DMS53 treated with DMSO at 0.1 percent for 48 hours (cell line): ENCODE results near the gene SLC39A6.
"Not testable (repeated sequence)": the region's sequence is repeated elsewhere in the genome, so short reads cannot be mapped to it uniquely, and the experiment has no call there.

Experiments used
- DNase-seq: peaks from one replicate; lab custom pipeline; 2025; ENCODE audit not compliant: unreplicated experiment; lab: John Stamatoyannopoulos, UW

Gene SLC39A6

GRCh38 chr18:36141576-36141975 is 12.4 kb upstream of the SLC39A6 start:
- DNase-seq: no peak

DNA sequence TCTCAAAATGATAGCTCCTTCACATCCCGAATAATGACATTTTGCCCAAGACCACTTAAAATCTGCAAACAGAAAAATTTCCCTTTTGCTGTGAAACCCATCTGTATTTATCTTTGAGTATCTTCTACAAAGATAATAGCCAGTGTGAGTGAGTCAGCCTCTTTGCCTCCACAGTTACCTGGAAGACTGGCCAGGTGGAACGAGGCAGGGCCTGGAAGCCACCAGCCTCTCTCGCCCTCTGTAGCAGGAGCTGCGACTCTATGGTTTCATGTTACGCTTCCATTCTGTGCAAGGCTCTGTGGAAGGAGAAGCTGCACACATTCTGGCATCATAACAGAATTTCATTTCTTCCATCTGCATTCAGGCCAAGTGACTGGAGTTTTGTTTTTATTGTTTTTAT is 10.1 kb upstream of the SLC39A6 start:
- DNase-seq: peak; percentile 78

DNA sequence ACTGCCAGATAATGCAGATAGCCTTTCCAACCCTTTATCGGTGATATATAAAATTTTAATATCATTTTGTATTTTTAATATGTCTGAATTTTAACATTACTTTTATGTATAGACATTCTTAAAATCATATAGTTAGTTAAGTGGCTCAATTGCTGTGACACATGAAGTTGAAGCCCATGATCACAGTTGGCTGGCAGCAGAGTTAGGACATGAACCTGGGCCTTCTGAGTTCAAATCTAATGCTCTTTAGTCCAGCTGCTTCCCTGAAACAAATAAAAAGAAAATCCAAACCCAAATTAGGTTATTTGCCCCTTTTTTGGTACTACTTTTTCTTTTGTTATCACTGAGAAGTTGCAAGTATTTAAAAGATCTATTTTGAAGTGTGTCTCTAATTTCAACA is 6.1 kb upstream of the SLC39A6 start:
- DNase-seq: no peak

DNA sequence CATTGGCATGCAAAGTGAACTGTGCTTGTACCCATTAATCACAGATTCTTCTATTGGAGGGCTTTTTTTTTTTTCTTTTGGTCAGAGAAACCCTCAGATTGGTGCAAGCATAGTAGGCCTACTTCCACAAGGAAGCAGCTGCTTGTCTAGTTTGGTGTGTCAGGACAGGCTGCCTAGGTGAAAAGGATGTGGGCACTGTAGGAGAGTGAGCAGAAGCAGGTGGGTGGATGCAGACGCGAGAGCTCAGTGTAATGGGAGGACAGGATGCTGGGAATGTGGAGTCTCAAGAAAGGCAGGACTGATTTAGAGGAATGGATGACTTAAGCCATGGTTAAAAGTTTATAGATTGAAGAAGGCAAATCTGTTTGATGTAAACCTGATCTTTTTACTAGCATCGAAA is 3.6 kb upstream of the SLC39A6 start:
- no peak for DNase-seq

GRCh38 chr18:36131692-36132483 is 2.7 kb upstream of the SLC39A6 start:
- no peak for DNase-seq

- no peak for DNase-seq
These were observed 1.9 kb upstream of the SLC39A6 start for GRCh38 chr18:36130883-36131653.

GRCh38 chr18:36130039-36130831 is 1.1 kb upstream of the SLC39A6 start:
- no peak for DNase-seq

- DNase-seq: no peak
These were observed 237 bp downstream of the SLC39A6 start for GRCh38 chr18:36128907-36129299.

- no peak for DNase-seq
These were observed 640 bp downstream of the SLC39A6 start for GRCh38 chr18:36128530-36128870.

GRCh38 chr18:36127836-36128529 is 1.2 kb downstream of the SLC39A6 start:
- DNase-seq: no peak

DNA sequence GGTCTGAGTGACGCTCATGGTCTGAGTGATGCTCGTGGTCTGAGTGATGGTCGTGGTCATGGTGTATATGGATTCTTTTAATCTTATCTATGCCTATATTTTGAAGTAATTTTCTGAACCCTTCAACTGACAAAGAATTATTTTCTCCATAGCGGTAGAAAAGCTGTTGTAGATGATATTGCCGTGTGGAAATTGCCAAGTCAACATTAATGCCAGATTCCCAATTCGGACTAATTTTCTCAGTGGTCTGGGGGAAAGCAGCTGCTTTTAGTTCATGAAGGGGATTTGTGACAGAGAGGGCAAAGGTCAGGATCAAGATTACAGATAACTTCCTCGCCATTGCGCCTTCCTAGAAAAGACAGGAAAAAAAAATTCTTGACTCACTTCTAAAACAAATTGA is 2.5 kb downstream of the SLC39A6 start:
- no peak for DNase-seq

GRCh38 chr18:36124841-36125240 is 4.3 kb downstream of the SLC39A6 start:
- no peak for DNase-seq

- no peak for DNase-seq
These were observed 8.8 kb downstream of the SLC39A6 start for GRCh38 chr18:36120297-36120696.

DNA sequence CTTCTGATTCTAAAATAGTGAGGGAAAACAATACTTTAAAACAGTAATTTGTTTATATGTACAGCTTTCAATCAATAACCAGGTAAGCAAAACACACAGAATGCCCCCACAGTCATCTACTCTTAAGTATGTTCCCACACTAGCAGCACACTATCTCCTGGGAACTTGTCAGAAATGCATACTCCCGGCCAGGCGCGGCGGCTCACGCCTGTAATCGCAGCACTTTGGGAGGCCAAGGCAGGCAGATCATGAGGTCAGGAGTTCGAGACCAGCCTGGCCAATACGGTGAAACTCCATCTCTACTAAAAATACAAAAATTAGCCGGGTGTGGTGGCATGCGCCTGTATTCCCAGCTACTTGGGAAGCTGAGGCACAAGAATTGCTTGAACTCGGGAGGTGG is 12.4 kb downstream of the SLC39A6 start:
- not testable (repeated sequence) for DNase-seq

DNA sequence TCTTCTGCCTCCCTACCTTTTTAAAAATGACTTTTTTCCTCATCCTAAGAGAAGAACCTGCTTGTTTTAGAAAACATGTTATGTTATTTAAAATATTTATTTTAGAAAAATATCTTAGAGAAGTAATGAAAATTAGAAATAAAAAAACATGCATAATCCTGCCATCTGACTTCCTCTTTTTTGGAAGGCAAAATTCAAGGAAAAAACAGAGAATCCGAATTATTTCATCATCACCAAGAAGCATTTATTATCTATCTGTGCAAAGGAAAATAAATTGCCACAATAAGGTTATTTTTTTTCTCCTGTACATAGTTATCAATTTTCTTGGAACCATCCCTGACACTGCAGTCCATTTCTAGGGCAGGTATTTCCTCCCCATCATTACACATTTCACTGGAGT is 14.4 kb downstream of the SLC39A6 start:
- DNase-seq: no peak

- DNase-seq: no peak
These were observed 14.9 kb downstream of the SLC39A6 start for GRCh38 chr18:36114251-36114650.

DNA sequence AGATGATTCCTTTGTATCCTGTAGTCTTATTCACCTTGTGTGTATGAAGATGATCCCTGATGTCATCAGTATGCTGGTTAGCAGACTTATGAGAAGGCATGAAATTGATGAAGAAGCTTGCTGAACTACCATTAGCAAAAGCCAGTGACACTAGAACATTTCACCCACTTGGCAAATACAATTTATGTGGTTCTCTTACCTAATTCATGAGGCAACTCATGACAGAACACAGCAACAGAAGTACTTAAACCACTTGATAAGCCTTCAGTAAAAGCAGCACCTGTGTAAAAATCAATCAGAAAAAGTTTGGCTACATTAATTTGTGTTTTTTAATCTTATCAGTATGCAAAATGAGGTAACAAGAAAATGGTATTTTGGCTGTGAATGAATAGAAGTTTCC is 16.8 kb downstream of the SLC39A6 start:
- DNase-seq: no peak

DNA sequence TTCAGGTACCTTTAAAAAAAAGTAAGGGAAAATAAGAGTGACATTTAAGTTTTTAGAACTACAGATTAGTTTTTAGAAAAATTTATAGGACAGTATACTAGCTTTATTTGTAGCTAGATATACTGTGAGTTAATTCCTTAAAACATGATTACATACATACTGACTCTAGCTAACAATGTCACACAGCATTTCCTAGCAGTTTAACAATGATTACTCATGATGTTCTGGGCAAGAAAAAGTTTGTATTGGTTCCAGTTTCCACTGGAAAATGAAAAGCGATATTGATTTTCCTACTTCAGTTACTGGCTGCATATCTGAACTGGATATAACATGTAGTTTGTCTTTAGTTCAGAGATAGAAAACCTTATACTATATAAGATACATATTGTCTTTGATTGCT is 19.4 kb downstream of the SLC39A6 start:
- no peak for DNase-seq

DNA sequence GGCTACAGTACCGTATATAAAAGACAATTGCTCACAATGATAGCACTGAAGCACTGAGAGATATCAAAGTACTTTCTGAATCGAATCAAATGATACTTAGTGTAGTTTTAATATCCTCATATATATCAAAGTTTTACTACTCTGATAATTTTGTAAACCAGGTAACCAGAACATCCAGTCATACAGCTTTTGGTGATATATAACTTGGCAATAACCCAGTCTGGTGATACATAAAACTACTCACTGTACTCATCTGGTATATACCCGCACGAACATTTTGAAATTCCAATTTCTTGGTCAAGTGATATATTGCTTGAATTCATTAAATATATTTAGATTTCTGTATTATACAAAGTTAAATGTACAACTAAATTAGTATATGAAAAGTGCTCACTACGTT is 20.5 kb downstream of the SLC39A6 start:
- DNase-seq: no peak

- no peak for DNase-seq
These were observed 20.9 kb downstream of the SLC39A6 start for GRCh38 chr18:36108196-36108595.

GRCh38 chr18:36107477-36107876 is 21.7 kb downstream of the SLC39A6 start:
- DNase-seq: no peak
